ENCODE measurements around the gene IVL.

DNA sequence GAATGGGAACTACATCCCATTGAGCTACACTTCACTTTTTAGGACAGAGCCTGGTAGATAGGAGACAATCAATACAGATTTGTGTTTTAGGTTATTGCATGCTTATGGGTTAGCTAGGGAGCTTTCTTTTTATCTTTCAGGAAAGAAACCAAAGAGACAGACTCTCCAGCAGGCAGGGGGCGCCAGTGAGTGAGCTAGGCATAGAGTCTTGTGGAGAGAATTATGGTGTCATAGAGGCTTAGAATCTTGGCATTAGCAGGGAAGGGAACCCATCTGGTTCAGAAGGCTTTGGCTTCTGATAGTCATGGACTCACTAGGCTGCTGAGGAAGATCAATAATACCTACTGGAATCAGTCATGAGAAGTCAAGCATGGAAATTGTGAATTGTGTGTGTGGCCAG, 30.3 kb upstream of the IVL start, which contains the start of gene SMCP:
- TF ChIP-seq, protein P1, sequence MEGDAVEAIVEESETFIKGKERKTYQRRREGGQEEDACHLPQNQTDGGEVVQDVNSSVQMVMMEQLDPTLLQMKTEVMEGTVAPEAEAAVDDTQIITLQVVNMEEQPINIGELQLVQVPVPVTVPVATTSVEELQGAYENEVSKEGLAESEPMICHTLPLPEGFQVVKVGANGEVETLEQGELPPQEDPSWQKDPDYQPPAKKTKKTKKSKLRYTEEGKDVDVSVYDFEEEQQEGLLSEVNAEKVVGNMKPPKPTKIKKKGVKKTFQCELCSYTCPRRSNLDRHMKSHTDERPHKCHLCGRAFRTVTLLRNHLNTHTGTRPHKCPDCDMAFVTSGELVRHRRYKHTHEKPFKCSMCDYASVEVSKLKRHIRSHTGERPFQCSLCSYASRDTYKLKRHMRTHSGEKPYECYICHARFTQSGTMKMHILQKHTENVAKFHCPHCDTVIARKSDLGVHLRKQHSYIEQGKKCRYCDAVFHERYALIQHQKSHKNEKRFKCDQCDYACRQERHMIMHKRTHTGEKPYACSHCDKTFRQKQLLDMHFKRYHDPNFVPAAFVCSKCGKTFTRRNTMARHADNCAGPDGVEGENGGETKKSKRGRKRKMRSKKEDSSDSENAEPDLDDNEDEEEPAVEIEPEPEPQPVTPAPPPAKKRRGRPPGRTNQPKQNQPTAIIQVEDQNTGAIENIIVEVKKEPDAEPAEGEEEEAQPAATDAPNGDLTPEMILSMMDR (IDR thresholded peaks at IDR 0.05; ENCODE audit: poor library complexity): no peak
- TF ChIP-seq EZH2phosphoT487 (IDR thresholded peaks at IDR 0.05; ENCODE audit: low read depth, severe bottlenecking, unreplicated experiment) (no peak), EZH2 (IDR thresholded peaks at IDR 0.05; ENCODE audit: borderline replicate concordance) (no peak)

All from hepatocyte (in vitro differentiated cells).